SK-N-MC (cell line): Measurements from ENCODE around the gene LPCAT2.

Source experiments
- DNase-seq: peaks from one replicate; pipeline ENCODE4 v3.0.0-alpha.2; 2011; ENCODE audit warnings: low read depth, low spot score
- H3K27ac ChIP-seq: fragments of 200-600 bp; sonication (generic); 2 replicates; pipeline ENCODE4 v1.5.1; 2016; ENCODE audit warnings: mixed run types
- H3K36me3 ChIP-seq: fragments of 200-600 bp; sonication (generic); 2 replicates; pipeline ENCODE4 v1.6.1; 2017; ENCODE audit warnings: antibody characterized with exemption, low read length, mixed read lengths; ENCODE audit not compliant: insufficient read depth
- H3K4me3 ChIP-seq: fragments of 200-600 bp; sonication (generic); 2 replicates; pipeline ENCODE4 v1.5.1; 2016
- H3K9ac ChIP-seq: fragments of 200-600 bp; sonication (generic); 2 replicates; pipeline ENCODE4 v1.8.0; 2017; ENCODE audit warnings: mixed run types, mixed read lengths; ENCODE audit not compliant: insufficient read length
- H3K9me3 ChIP-seq: fragments of 200-600 bp; sonication (generic); 2 replicates; pipeline ENCODE4 v1.6.1; 2017; ENCODE audit warnings: low read depth, mild to moderate bottlenecking, antibody characterized with exemption, low read length, moderate library complexity, mixed read lengths
- EZH2 ChIP-seq: fragments of 200-600 bp; sonication (generic); IDR thresholded peaks from one replicate; pipeline ENCODE4 v1.6.1; 2017; ENCODE audit warnings: antibody characterized with exemption
- FOXP2 ChIP-seq: optimal IDR thresholded peaks from 2 replicates; pipeline ENCODE3; 2011; ENCODE audit warnings: mild to moderate bottlenecking, moderate library complexity; ENCODE audit not compliant: insufficient read depth; ENCODE audit errors: extremely low read length, control extremely low read depth
- POLR2AphosphoS5 ChIP-seq: IDR thresholded peaks from 2 replicates; pipeline ENCODE4 v1.6.1; 2012; ENCODE audit warnings: mild to moderate bottlenecking, low read depth, low read length, borderline replicate concordance

The LPCAT2 gene

GRCh38 chr16:55491691-55492090 lies 17.2 kb upstream of the LPCAT2 start:
- no peak overlapping the region for H3K9ac ChIP-seq
- TF ChIP-seq FOXP2 (no peak), POLR2AphosphoS5 (no peak), EZH2 (no peak)
- H3K36me3 ChIP-seq: no peaks in the 10 kb centered on the region
- no peak overlapping the region for H3K27ac ChIP-seq
- DNase-seq: no peak
- no peaks in the 10 kb centered on the region for H3K9me3 ChIP-seq
- no peak overlapping the region for H3K4me3 ChIP-seq

GRCh38 chr16:55492756-55493380 lies 16.0 kb upstream of the LPCAT2 start:
- DNase-seq: no peak
- H3K27ac ChIP-seq: no peak overlapping the region
- H3K9ac ChIP-seq: no peak overlapping the region
- H3K4me3 ChIP-seq: no peak overlapping the region
- no peaks in the 10 kb centered on the region for H3K9me3 ChIP-seq
- TF ChIP-seq POLR2AphosphoS5 (no peak), EZH2 (no peak), FOXP2 (no peak)
- H3K36me3 ChIP-seq: no peaks in the 10 kb centered on the region

GRCh38 chr16:55494994-55495421 lies 13.9 kb upstream of the LPCAT2 start:
- Histone ChIP-seq H3K27ac (no peak overlapping the region), H3K36me3 (no peaks in the 10 kb centered on the region), H3K9me3 (no peaks in the 10 kb centered on the region), H3K9ac (no peak overlapping the region), H3K4me3 (no peak overlapping the region)
- no peak for DNase-seq
- TF ChIP-seq FOXP2 (no peak), POLR2AphosphoS5 (no peak), EZH2 (no peak)

GRCh38 chr16:55495616-55496289 lies 13.1 kb upstream of the LPCAT2 start:
- Histone ChIP-seq H3K4me3 (no peak overlapping the region), H3K9ac (no peak overlapping the region), H3K9me3 (no peaks in the 10 kb centered on the region), H3K27ac (no peak overlapping the region), H3K36me3 (no peaks in the 10 kb centered on the region)
- TF ChIP-seq POLR2AphosphoS5: no peak
- TF ChIP-seq FOXP2: no peak
- no peak for TF ChIP-seq EZH2
- DNase-seq: no peak

DNA sequence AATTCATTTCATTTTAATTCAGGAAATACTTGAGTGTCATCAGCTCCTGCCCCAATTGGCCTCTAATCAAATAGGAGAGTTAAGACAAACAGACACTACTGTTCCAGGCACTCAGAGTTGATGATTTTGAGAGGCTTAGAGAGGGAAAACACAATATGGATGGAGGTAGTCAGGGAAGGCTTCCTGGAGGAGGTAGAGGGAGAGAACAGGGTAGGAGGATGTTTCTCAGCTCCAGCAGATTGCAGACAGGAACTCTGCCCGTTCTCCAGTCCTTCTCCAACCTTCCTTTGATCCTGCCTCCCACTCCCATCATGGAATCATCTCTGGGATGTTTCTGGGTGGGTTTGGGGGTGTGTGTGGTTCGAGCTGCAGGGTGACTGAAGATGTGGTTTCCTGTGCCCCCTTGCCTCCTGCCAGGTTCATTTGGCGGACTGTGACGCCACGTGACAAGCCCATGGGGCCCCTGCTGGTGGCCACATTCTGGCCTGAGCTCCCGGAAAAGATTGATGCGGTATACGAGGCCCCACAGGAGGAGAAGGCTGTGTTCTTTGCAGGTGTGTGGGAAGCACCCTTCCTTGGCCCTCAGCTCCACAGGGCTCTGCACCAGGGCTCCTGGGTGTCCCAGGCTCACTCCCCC lies 12.2 kb upstream of the LPCAT2 start:
- no peaks in the 10 kb centered on the region for H3K9me3 ChIP-seq
- DNase-seq: no peak
- no peak overlapping the region for H3K4me3 ChIP-seq
- H3K27ac ChIP-seq: no peak overlapping the region
- no peak overlapping the region for H3K9ac ChIP-seq
- H3K36me3 ChIP-seq: no peaks in the 10 kb centered on the region
- TF ChIP-seq EZH2: no peak
- TF ChIP-seq FOXP2: no peak
- TF ChIP-seq POLR2AphosphoS5: no peak

DNA sequence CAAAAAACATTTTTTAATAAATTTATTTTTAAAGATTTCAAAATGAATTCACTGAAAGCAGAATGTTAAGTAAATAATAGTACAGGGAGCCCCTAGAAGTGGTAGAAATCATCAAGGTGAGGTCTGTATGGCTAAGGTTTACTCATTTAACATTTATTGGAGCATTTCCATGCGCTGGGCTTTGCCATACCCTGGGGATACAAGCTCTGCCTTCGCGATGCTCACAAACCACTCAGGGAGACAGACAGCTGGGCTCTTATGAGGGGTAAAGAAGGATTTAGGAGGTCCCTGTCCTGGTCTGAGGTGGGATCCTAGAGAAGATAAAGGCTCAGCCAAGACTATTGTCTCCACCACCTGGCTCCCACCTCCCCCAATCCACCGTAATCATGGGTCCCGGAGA lies 11.3 kb upstream of the LPCAT2 start:
- TF ChIP-seq POLR2AphosphoS5 (no peak), EZH2 (no peak), FOXP2 (no peak)
- Histone ChIP-seq H3K9ac (no peak overlapping the region), H3K4me3 (no peak overlapping the region), H3K9me3 (no peaks in the 10 kb centered on the region), H3K27ac (no peak overlapping the region), H3K36me3 (no peaks in the 10 kb centered on the region)
- no peak for DNase-seq

- no peaks in the 10 kb centered on the region for H3K9me3 ChIP-seq
- DNase-seq: no peak
- TF ChIP-seq EZH2 (no peak), POLR2AphosphoS5 (no peak), FOXP2 (no peak)
- H3K27ac ChIP-seq: no peak overlapping the region
- H3K9ac ChIP-seq: no peak overlapping the region
- no peaks in the 10 kb centered on the region for H3K36me3 ChIP-seq
- H3K4me3 ChIP-seq: no peak overlapping the region
Measured at GRCh38 chr16:55498101-55498500, 10.8 kb upstream of the LPCAT2 start.

DNA sequence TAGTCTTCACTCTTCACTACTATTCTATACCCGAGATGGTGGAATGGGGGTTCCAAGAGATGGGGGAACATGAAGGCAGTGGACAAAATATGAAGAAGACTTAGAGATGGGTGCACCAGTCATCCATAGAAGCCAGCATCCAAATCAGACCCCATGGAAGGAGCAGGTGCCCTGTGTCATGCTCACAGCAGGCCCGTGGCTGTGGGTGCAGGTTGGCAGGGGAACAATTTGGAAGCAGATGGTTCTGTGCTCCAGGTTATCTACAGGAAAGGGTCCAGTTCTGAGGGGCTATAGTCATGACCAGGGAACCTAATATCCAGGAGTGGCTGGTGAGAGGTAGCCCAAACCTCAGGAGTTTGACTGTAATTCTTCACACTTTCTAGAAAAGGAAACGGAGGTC lies 9.6 kb upstream of the LPCAT2 start:
- DNase-seq: no peak
- no peaks in the 10 kb centered on the region for H3K36me3 ChIP-seq
- no peak overlapping the region for H3K9ac ChIP-seq
- TF ChIP-seq POLR2AphosphoS5: no peak
- TF ChIP-seq EZH2: no peak
- no peak for TF ChIP-seq FOXP2
- H3K27ac ChIP-seq: no peak overlapping the region; the same call in 1 of the 2 replicates
- no peak overlapping the region for H3K4me3 ChIP-seq
- H3K9me3 ChIP-seq: no peaks in the 10 kb centered on the region

DNA sequence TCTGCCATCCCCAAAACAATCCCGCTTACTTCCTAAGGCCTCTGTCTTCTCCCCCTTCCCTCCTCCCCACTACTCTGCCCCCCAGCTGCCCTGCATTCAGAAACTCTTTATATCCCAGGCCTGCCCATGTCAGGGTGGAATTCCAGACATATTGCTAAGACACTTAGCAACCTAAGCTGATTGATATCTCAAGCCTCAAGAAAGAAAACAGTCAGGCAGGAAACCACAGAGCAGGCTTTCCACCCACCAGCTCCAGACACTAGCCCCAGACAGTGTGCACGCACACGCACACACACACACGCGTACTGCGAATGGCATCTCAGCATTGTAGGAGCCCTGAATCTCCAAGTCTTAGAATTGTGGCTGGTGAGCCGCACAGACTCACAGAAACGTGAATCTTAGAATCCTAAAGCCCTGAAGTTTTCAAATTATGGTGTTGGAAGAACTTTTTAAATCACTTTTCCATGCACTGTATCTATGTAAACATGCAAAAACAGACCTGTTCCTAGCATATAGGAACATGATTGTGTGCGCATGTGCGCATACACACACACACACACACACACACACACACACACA lies 8.8 kb upstream of the LPCAT2 start:
- DNase-seq: no peak
- H3K4me3 ChIP-seq: no peak overlapping the region; the same call in 1 of the 2 replicates
- no peak overlapping the region for H3K9ac ChIP-seq
- TF ChIP-seq FOXP2: no peak
- no peak for TF ChIP-seq POLR2AphosphoS5
- no peak for TF ChIP-seq EZH2
- no peaks in the 10 kb centered on the region for H3K36me3 ChIP-seq
- peak overlapping the region; percentile 67 for H3K27ac ChIP-seq
- no peaks in the 10 kb centered on the region for H3K9me3 ChIP-seq
